ENCODE results near the gene STYXL2.

DNA sequence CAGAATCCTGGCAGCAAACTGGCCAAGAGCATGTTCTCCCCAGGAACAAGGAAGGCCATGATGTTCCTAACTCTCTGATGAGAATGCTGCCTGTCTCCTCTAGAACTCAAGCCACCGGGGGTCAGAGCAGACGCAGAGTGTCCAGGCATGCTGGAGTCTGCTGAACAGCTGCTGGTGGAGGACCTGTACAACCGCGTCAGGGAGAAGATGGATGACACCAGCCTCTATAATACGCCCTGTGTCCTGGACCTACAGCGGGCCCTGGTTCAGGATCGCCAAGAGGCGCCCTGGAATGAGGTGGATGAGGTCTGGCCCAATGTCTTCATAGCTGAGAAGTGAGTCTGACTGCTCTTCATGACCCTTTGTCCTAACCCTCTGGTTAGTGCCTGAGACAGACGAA is 23.4 kb downstream of the STYXL2 start:
- TF ChIP-seq, protein P1, sequence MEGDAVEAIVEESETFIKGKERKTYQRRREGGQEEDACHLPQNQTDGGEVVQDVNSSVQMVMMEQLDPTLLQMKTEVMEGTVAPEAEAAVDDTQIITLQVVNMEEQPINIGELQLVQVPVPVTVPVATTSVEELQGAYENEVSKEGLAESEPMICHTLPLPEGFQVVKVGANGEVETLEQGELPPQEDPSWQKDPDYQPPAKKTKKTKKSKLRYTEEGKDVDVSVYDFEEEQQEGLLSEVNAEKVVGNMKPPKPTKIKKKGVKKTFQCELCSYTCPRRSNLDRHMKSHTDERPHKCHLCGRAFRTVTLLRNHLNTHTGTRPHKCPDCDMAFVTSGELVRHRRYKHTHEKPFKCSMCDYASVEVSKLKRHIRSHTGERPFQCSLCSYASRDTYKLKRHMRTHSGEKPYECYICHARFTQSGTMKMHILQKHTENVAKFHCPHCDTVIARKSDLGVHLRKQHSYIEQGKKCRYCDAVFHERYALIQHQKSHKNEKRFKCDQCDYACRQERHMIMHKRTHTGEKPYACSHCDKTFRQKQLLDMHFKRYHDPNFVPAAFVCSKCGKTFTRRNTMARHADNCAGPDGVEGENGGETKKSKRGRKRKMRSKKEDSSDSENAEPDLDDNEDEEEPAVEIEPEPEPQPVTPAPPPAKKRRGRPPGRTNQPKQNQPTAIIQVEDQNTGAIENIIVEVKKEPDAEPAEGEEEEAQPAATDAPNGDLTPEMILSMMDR (optimal IDR thresholded peaks at IDR 0.05 in 1 of 3, IDR thresholded peaks at IDR 0.05 in 1 of 3, conservative IDR thresholded peaks at IDR 0.05 in 1 of 3; ENCODE audit: extremely low read depth in 1 of 3, insufficient read depth in 2 of 3, low read length in 3 of 3), result no peak
- TF ChIP-seq EZH2 (IDR thresholded peaks at IDR 0.05; ENCODE audit: low read length), result no peak

Data from keratinocyte (primary cell).